ENCODE results near the gene COL6A2.
"Not testable (repeated sequence)": the region's sequence is repeated elsewhere in the genome, so short reads cannot be mapped to it uniquely, and the experiment has no call there.

Gene COL6A2

DNA sequence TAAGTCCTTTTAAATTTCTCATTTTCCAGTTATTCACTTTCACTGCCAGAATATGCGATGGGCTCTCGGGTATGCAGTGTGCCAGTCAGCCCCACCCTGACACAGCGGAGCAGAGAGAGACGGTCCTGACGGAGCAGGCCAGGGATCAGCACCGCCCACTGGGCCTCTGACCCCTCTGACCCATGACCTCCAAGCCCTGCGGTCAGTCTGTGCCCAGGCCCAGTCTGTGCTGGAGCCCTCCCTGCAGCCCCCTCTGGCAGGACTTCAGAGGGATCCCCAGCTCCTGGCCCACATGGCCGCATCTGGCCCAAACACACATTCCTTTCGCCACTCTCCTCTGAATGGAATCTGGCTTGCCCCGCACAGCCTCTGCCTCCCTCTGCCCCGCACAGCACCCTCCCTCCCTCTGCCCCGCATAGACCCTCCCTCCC lies 43.4 kb upstream of the COL6A2 start:
- DNase-seq (ENCODE audit: low read depth, low spot score) = no peak
- no peak overlapping the region for H3K27ac ChIP-seq (ENCODE audit: low read length)
- WGBS (ENCODE audit: insufficient coverage, insufficient read length) = no CpG with 5 or more reads among the region's 12 CpGs
- H3K27me3 ChIP-seq (ENCODE audit: control insufficient read depth, insufficient read depth, low read length) = no peaks in the 10 kb centered on the region
- H3K4me3 ChIP-seq (ENCODE audit: low read length) = no peak overlapping the region
- H3K36me3 ChIP-seq (ENCODE audit: control insufficient read depth, insufficient read depth, low read length) = no peaks in the 10 kb centered on the region
- no peaks in the 10 kb centered on the region for H3K9me3 ChIP-seq (ENCODE audit: control insufficient read depth, insufficient read depth, low read length)
- H3K4me1 ChIP-seq (ENCODE audit: control insufficient read depth, insufficient read depth, low read length) = peaks cover 5% of the 10 kb centered on the region; the same call in 1 of the 2 replicates

DNA sequence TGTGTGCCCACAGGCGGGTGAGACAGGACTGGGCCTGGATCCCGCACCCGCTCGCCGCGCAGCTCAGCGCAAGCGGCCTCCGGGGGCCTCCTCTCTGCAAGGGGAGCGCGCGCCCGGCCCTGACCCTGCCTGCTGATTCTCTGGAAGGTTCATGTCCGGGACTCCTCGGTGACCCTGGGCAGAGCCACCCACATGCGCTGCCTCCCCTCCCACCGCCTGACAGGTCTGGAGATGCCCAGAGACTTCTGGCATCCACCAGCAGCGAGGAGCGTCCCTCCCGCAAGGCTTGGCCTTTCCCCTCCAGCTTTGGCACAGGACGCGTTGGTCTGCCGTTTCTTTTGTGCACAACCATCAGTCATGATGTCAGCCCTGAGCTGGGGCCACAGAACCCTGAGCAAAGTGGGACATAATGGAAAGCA lies 42.0 kb upstream of the COL6A2 start:
- Histone ChIP-seq H3K4me3 (ENCODE audit: low read length) (no peak overlapping the region), H3K27me3 (ENCODE audit: control insufficient read depth, insufficient read depth, low read length) (no peaks in the 10 kb centered on the region), H3K4me1 (ENCODE audit: control insufficient read depth, insufficient read depth, low read length) (peaks cover under 1% of the 10 kb centered on the region; the same call in 1 of the 2 replicates), H3K36me3 (ENCODE audit: control insufficient read depth, insufficient read depth, low read length) (no peaks in the 10 kb centered on the region), H3K9me3 (ENCODE audit: control insufficient read depth, insufficient read depth, low read length) (no peaks in the 10 kb centered on the region), H3K27ac (ENCODE audit: low read length) (no peak overlapping the region)
- no CpG with 5 or more reads among the region's 23 CpGs for WGBS (ENCODE audit: insufficient coverage, insufficient read length)
- no peak for DNase-seq (ENCODE audit: low read depth, low spot score)

DNA sequence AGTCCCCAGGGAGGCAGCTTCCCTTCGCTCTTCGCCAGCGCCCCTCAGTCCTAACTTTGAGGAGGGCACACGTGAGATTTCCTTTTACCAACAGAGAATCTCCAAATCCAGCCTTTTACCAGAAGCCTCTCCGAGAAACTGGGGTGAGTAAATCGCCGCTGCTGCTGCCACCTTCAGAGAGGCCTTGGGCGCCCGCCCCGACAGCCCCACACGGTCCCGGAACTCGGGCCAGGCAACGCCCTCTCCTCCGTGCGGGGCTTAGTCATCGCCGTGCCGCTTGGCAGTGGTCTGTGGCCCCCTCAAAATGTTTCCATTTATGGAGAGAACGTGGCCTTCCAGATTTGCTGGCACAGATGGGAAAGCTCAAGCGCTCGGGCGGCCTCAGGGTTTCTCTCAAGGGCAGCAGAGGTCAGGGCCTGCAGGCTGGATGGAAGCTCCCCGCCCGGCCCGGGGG lies 41.4 kb upstream of the COL6A2 start:
- no peak for DNase-seq (ENCODE audit: low read depth, low spot score)
- Histone ChIP-seq H3K4me3 (ENCODE audit: low read length) (no peak overlapping the region), H3K36me3 (ENCODE audit: control insufficient read depth, insufficient read depth, low read length) (no peaks in the 10 kb centered on the region), H3K9me3 (ENCODE audit: control insufficient read depth, insufficient read depth, low read length) (no peaks in the 10 kb centered on the region), H3K4me1 (ENCODE audit: control insufficient read depth, insufficient read depth, low read length) (no peaks in the 10 kb centered on the region; the same call in 1 of the 2 replicates), H3K27me3 (ENCODE audit: control insufficient read depth, insufficient read depth, low read length) (no peaks in the 10 kb centered on the region), H3K27ac (ENCODE audit: low read length) (no peak overlapping the region)
- no CpG with 5 or more reads among the region's 26 CpGs for WGBS (ENCODE audit: insufficient coverage, insufficient read length)

DNA sequence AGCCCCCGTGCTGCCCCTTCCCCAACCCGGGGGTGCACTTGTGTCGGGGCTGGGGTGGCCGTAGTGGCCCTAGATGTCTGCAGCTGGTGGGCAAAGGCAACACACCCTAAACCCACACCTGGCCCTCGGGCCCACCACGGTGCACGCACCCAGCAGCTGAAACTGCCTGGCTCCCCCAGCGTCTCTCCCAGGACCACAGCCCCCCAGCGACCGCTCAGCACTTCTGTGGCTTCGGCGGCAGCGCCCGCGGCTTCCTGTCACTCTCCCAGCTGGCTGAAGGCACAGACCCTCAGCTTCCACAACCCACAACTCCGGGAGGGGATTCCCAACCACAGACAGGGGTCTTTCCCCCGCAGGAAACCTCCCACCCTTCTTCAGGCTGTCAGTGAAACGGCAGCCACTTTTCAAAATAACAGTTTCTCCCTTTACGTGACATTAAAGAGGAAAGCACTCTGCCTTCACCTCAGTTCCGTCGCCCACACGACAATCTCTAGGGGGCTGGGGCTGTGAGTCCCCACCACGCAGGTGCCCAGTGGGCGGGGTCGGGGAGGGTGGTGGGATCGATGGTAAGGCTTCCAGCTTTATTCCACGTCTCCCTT lies 40.7 kb upstream of the COL6A2 start:
- Histone ChIP-seq H3K27me3 (ENCODE audit: control insufficient read depth, insufficient read depth, low read length) (no peaks in the 10 kb centered on the region), H3K4me1 (ENCODE audit: control insufficient read depth, insufficient read depth, low read length) (no peaks in the 10 kb centered on the region; the same call in 1 of the 2 replicates), H3K4me3 (ENCODE audit: low read length) (no peak overlapping the region), H3K27ac (ENCODE audit: low read length) (no peak overlapping the region), H3K9me3 (ENCODE audit: control insufficient read depth, insufficient read depth, low read length) (0 out of 2 replicates have a peak, but pooled peaks cover under 1% of the 10 kb centered on the region), H3K36me3 (ENCODE audit: control insufficient read depth, insufficient read depth, low read length) (no peaks in the 10 kb centered on the region)
- WGBS (ENCODE audit: insufficient coverage, insufficient read length) = no CpG with 5 or more reads among the region's 27 CpGs
- no peak for DNase-seq (ENCODE audit: low read depth, low spot score)

DNA sequence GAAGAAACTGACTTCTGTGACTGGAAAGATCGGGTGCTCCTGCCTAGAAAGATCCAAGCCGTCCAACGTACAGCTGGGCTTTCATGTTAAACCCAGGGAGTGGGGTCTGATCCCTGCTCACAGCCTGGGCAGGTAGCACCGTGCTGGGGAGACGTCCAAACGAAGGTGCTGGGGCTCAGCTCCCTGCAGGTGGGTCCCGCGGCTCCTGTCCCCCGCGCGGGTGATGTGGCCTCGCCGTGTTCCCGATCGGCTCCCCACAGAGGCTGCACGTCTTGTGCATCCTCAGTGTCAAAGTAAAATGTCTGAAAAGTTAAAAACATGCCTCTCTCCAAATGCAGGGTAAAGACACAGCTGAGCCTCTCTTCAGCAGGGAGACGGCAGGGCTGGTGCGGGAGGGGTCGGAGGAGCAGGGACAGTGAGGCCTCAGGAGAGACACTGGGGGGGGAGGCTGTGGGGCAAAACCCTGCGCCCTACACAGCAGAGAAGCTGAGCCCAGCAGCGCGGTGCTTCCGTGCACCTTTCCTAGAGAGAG lies 40.1 kb upstream of the COL6A2 start:
- Histone ChIP-seq H3K9me3 (ENCODE audit: control insufficient read depth, insufficient read depth, low read length) (0 out of 2 replicates have a peak, but pooled peaks cover 1% of the 10 kb centered on the region), H3K4me3 (ENCODE audit: low read length) (no peak overlapping the region), H3K27ac (ENCODE audit: low read length) (no peak overlapping the region), H3K4me1 (ENCODE audit: control insufficient read depth, insufficient read depth, low read length) (no peaks in the 10 kb centered on the region; the same call in 1 of the 2 replicates), H3K36me3 (ENCODE audit: control insufficient read depth, insufficient read depth, low read length) (no peaks in the 10 kb centered on the region), H3K27me3 (ENCODE audit: control insufficient read depth, insufficient read depth, low read length) (no peaks in the 10 kb centered on the region)
- WGBS (ENCODE audit: insufficient coverage, insufficient read length) = no CpG with 5 or more reads among the region's 23 CpGs
- no peak for DNase-seq (ENCODE audit: low read depth, low spot score)

DNA sequence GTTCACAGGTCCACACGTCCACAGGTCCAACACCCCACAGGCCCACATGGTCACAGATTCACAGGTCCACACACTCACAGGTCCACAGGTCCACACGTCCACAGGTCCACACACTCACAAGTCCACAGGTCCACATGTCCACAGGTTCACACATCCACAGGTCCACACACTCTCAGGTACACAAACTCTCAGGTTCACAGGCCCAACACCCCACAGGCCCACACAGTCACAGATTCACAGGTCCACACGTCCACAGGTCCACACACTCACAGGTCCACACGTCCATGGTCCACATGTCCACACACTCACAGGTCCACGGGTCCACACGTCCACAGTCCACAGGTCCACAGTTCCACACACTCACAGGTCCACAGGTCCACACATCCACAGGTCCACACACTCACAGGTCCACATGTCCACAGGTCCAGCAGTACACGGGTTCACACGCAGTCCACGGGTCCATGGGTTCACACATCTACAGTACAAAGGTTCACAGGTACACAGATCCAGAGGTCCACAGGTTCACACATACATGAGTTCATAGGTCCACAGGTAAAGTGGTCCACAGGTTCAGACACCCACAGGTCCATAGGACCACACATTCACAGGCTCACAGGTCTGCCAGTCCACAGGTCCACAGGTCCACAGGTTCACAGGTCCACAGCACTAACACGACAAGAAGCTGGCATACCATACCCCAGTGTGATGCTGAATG lies 39.3 kb upstream of the COL6A2 start:
- Histone ChIP-seq H3K4me1 (ENCODE audit: control insufficient read depth, insufficient read depth, low read length) (no peaks in the 10 kb centered on the region; the same call in 1 of the 2 replicates), H3K27ac (ENCODE audit: low read length) (no peak overlapping the region), H3K9me3 (ENCODE audit: control insufficient read depth, insufficient read depth, low read length) (0 out of 2 replicates have a peak, but pooled peaks cover 1% of the 10 kb centered on the region), H3K27me3 (ENCODE audit: control insufficient read depth, insufficient read depth, low read length) (no peaks in the 10 kb centered on the region), H3K36me3 (ENCODE audit: control insufficient read depth, insufficient read depth, low read length) (no peaks in the 10 kb centered on the region), H3K4me3 (ENCODE audit: low read length) (no peak overlapping the region)
- DNase-seq (ENCODE audit: low read depth, low spot score) = no peak
- no CpG with 5 or more reads among the region's 10 CpGs for WGBS (ENCODE audit: insufficient coverage, insufficient read length)

DNA sequence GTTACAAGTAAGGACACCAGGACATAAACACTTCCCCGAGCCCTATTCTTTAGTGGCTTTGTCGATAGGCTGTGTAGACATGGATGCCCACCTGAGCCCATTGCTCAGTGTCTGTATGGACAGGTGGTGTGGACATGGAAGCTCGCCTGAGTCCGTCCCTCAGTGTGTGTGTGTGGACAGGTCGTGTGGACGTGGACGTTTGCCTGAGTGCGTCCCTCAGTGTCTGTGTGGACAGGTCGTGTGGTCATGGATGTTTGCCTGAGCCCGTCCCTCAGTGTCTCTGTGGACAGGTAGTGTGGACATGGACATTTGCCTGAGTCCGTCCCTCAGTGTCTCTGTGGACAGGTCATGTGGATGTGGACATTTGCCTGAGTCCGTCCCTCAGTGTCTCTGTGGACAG lies 38.7 kb upstream of the COL6A2 start:
- Histone ChIP-seq H3K27ac (ENCODE audit: low read length) (no peak overlapping the region), H3K4me1 (ENCODE audit: control insufficient read depth, insufficient read depth, low read length) (no peaks in the 10 kb centered on the region; the same call in 1 of the 2 replicates), H3K4me3 (ENCODE audit: low read length) (no peak overlapping the region), H3K9me3 (ENCODE audit: control insufficient read depth, insufficient read depth, low read length) (0 out of 2 replicates have a peak, but pooled peaks cover 1% of the 10 kb centered on the region), H3K36me3 (ENCODE audit: control insufficient read depth, insufficient read depth, low read length) (no peaks in the 10 kb centered on the region), H3K27me3 (ENCODE audit: control insufficient read depth, insufficient read depth, low read length) (no peaks in the 10 kb centered on the region)
- DNase-seq (ENCODE audit: low read depth, low spot score) = no peak
- WGBS (ENCODE audit: insufficient coverage, insufficient read length) = no CpG with 5 or more reads among the region's 12 CpGs

DNA sequence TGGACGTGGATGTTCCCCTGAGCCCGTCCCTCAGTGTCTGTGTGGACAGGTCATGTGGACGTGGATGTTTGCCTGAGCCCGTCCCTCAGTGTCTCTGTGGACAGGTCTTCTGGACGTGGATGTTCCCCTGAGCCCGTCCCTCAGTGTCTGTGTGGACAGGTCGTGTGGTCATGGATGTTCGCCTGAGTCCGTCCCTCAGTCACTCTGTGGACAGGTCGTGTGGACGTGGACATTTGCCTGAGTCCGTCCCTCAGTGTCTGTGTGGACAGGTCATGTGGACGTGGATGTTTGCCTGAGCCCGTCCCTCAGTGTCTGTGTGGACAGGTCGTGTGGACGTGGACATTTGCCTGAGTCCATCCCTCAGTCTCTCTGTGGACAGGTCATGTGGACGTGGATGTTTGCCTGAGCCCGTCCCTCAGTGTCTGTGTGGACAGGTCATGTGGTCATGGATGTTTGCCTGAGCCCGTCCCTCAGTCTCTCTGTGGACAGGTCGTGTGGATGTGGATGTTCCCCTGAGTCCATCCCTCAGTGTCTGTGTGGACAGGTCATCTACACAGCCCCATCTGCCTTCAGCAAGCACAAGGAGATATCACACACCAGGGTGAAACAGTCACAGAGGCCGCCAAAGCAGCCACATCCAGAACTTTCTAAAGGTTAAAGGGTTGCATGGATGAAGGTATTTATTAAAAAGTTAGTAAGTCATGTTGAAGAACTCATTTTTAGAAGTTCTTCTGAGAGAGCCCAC lies 38.0 kb upstream of the COL6A2 start:
- H3K4me3 ChIP-seq (ENCODE audit: low read length); DNase-seq (ENCODE audit: low read depth, low spot score); H3K4me1 ChIP-seq (ENCODE audit: control insufficient read depth, insufficient read depth, low read length); H3K27ac ChIP-seq (ENCODE audit: low read length); H3K9me3 ChIP-seq (ENCODE audit: control insufficient read depth, insufficient read depth, low read length); H3K36me3 ChIP-seq (ENCODE audit: control insufficient read depth, insufficient read depth, low read length); H3K27me3 ChIP-seq (ENCODE audit: control insufficient read depth, insufficient read depth, low read length): not testable (repeated sequence)
- no CpG with 5 or more reads among the region's 21 CpGs for WGBS (ENCODE audit: insufficient coverage, insufficient read length)

DNA sequence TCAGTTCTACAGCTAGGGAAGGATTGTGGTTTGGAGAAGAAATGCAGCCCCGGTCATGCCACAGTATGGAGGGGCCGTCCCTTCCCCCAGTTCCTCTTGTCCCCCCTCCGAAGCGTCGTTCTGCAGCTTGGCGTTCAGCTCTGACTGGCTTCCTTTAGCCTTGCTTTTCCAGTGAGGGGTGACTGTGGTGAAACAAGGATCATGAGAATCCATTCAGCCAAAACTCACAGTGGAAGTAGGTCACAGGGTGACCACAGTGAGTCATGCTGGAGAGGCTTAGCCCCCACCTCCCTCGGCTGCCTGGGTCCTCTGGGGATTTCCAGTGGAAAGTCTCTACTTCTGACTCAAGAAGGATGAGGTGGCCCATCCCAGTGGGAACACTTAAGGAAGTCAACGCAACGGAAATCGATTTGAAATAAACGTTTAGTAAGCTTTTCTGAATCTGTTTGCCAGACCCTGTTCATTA lies 37.3 kb upstream of the COL6A2 start:
- DNase-seq (ENCODE audit: low read depth, low spot score) = no peak
- H3K27me3 ChIP-seq (ENCODE audit: control insufficient read depth, insufficient read depth, low read length) = no peaks in the 10 kb centered on the region
- no peak overlapping the region for H3K4me3 ChIP-seq (ENCODE audit: low read length)
- H3K36me3 ChIP-seq (ENCODE audit: control insufficient read depth, insufficient read depth, low read length) = no peaks in the 10 kb centered on the region
- WGBS (ENCODE audit: insufficient coverage, insufficient read length) = no CpG with 5 or more reads among the region's 11 CpGs
- H3K9me3 ChIP-seq (ENCODE audit: control insufficient read depth, insufficient read depth, low read length) = 0 out of 2 replicates have a peak, but pooled peaks cover 1% of the 10 kb centered on the region
- H3K27ac ChIP-seq (ENCODE audit: low read length) = no peak overlapping the region
- H3K4me1 ChIP-seq (ENCODE audit: control insufficient read depth, insufficient read depth, low read length) = no peaks in the 10 kb centered on the region; the same call in 1 of the 2 replicates

DNA sequence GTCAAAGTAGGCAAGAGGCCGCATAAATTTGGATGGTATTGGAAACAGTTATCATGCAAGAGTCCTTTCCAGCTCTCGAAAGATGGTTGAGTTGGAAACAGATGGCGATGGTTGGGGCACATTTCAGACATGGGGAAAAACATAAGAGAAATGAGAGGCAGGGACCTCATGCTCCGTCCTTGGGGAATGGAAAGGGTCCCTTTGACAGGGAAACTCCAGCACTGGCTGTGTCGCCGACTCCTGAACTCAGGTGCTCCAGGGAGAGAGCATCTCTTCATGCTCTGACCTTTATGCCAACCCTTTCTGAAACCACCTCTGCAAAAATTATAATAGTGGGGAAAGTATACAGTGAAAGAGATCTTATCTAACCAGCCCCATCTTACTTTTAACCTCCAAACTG lies 36.8 kb upstream of the COL6A2 start:
- no CpG with 5 or more reads among the region's 6 CpGs for WGBS (ENCODE audit: insufficient coverage, insufficient read length)
- Histone ChIP-seq H3K27ac (ENCODE audit: low read length) (no peak overlapping the region), H3K9me3 (ENCODE audit: control insufficient read depth, insufficient read depth, low read length) (0 out of 2 replicates have a peak, but pooled peaks cover 1% of the 10 kb centered on the region), H3K36me3 (ENCODE audit: control insufficient read depth, insufficient read depth, low read length) (no peaks in the 10 kb centered on the region), H3K27me3 (ENCODE audit: control insufficient read depth, insufficient read depth, low read length) (no peaks in the 10 kb centered on the region), H3K4me1 (ENCODE audit: control insufficient read depth, insufficient read depth, low read length) (no peaks in the 10 kb centered on the region; the same call in 1 of the 2 replicates), H3K4me3 (ENCODE audit: low read length) (no peak overlapping the region)
- no peak for DNase-seq (ENCODE audit: low read depth, low spot score)
